ENCODE measurements around the gene TP53RK.

TP53RK gene

DNA sequence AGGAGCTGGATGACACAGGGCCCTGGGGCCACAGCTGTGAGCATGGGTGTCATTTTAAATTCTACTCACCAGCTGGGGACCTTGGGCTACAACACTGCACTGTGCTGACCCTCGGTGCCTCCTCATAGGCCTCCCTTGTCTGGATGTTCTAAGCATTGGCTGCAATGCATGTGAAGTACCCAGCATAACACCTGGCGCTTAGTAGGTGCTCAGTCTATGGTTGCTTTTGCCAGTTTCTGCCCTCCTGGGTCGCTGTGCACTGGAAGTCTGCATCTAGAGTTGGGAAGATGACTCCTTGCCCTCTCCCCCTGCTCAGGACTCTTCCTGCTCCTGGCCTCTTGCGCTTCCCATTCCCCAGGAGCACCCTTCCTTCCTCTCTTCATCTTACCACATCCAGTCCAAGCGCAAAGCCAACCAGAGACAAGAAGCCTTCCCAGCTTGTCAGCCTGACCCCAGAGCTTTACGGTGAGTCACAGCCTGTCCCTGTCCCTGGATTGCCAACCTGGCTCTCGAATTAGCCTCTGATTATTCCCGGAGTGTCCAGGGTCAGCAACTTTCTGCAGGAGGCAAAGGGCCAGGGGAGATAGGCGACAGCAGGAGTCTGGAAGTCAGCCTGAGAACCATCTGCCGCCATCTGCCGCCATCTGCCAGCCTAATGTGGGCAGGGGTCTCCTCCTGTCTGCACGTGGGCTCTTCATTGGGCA is 46.8 kb downstream of the TP53RK start:
- H3K27ac ChIP-seq (ENCODE audit: low read length): no peak overlapping the region
- H3K4me1 ChIP-seq (ENCODE audit: control insufficient read depth in 1 of 2, insufficient read depth in 2 of 2, low read length in 2 of 2): no peaks in the 10 kb centered on the region
- H3K4me3 ChIP-seq (ENCODE audit: low read depth in 1 of 2, low read length in 2 of 2): no peak overlapping the region
- no peaks in the 10 kb centered on the region for H3K9me3 ChIP-seq (ENCODE audit: control insufficient read depth in 1 of 2, low read length in 2 of 2)
- H3K36me3 ChIP-seq (ENCODE audit: control insufficient read depth in 1 of 2, insufficient read depth in 2 of 2, low read length in 2 of 2): no peaks in the 10 kb centered on the region
- H3K27me3 ChIP-seq (ENCODE audit: low read depth, low read length): no peaks in the 10 kb centered on the region

- Histone ChIP-seq H3K27me3 (ENCODE audit: low read depth, low read length) (no peaks in the 10 kb centered on the region), H3K27ac (ENCODE audit: low read length) (no peak overlapping the region), H3K36me3 (ENCODE audit: control insufficient read depth in 1 of 2, insufficient read depth in 2 of 2, low read length in 2 of 2) (no peaks in the 10 kb centered on the region), H3K4me3 (ENCODE audit: low read depth in 1 of 2, low read length in 2 of 2) (no peak overlapping the region), H3K4me1 (ENCODE audit: control insufficient read depth in 1 of 2, insufficient read depth in 2 of 2, low read length in 2 of 2) (no peaks in the 10 kb centered on the region), H3K9me3 (ENCODE audit: control insufficient read depth in 1 of 2, low read length in 2 of 2) (no peaks in the 10 kb centered on the region)
Observed at GRCh38 chr20:46641424-46641823, 47.8 kb downstream of the TP53RK start.

DNA sequence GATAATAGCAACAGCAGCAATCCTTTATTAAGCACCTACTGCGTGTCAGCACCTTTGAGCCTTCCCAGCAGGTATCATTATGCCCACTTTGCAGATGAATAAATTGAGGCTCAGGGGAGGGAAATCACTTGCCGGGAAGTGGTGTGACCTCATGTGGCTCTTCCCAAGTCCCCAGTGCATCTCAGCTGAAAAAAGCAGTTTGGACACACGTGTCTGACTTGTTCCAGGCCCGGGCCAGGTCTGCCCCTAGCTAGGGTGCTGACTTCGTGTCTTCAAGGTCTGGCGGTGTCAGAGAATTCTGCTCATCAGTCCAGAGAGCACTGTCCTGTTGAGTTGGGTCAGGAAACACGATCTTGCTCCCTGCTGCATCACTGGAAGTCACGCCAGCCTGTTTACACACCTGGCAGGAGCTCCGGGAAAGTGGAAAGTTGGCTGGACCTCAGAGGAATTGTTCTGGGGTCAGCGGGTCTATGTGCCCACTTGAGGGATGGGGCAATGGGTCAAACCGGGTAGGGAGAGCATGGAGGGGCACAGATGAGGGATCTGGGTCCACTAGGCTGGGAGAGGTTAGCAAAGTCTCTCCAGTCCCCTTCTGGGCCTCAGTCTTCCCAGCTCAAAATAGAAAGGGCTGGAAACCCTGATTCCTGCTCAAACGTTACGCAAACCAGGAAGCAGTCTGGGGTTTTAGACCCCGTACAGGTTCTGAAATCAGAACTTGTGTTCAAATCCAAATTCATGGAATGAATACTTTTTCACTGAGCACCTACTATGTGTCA is 48.5 kb downstream of the TP53RK start:
- H3K27me3 ChIP-seq (ENCODE audit: low read depth, low read length): no peaks in the 10 kb centered on the region
- H3K9me3 ChIP-seq (ENCODE audit: control insufficient read depth in 1 of 2, low read length in 2 of 2): no peaks in the 10 kb centered on the region
- no peak overlapping the region for H3K27ac ChIP-seq (ENCODE audit: low read length)
- H3K36me3 ChIP-seq (ENCODE audit: control insufficient read depth in 1 of 2, insufficient read depth in 2 of 2, low read length in 2 of 2): no peaks in the 10 kb centered on the region
- no peak overlapping the region for H3K4me3 ChIP-seq (ENCODE audit: low read depth in 1 of 2, low read length in 2 of 2)
- H3K4me1 ChIP-seq (ENCODE audit: control insufficient read depth in 1 of 2, insufficient read depth in 2 of 2, low read length in 2 of 2): no peaks in the 10 kb centered on the region

DNA sequence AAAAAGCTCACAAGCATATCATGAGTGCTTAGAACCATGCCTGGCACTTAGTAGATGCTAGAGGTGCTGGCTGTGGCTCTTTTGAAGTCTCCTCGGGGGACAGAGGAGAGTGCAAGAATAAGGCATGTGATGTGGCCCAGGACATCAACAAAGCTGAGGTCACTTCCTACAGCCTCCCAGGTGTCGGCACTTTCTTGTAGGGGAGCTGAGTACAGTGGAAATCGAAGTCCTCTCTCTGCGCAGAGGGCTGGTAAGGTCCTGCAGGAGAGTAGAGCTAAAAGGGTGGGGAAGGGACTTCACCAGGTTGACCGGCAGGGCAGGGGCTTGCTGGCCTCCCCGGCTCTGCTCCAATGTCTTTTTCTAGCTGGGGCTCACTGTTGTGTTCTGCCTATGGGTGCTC is 49.2 kb downstream of the TP53RK start:
- H3K4me3 ChIP-seq (ENCODE audit: low read depth in 1 of 2, low read length in 2 of 2): no peak overlapping the region
- H3K27ac ChIP-seq (ENCODE audit: low read length): no peak overlapping the region
- H3K4me1 ChIP-seq (ENCODE audit: control insufficient read depth in 1 of 2, insufficient read depth in 2 of 2, low read length in 2 of 2): no peaks in the 10 kb centered on the region
- no peaks in the 10 kb centered on the region for H3K36me3 ChIP-seq (ENCODE audit: control insufficient read depth in 1 of 2, insufficient read depth in 2 of 2, low read length in 2 of 2)
- no peaks in the 10 kb centered on the region for H3K9me3 ChIP-seq (ENCODE audit: control insufficient read depth in 1 of 2, low read length in 2 of 2)
- no peaks in the 10 kb centered on the region for H3K27me3 ChIP-seq (ENCODE audit: low read depth, low read length)

- no peaks in the 10 kb centered on the region for H3K27me3 ChIP-seq (ENCODE audit: low read depth, low read length)
- no peak overlapping the region for H3K27ac ChIP-seq (ENCODE audit: low read length)
- no peaks in the 10 kb centered on the region for H3K9me3 ChIP-seq (ENCODE audit: control insufficient read depth in 1 of 2, low read length in 2 of 2)
- no peaks in the 10 kb centered on the region for H3K36me3 ChIP-seq (ENCODE audit: control insufficient read depth in 1 of 2, insufficient read depth in 2 of 2, low read length in 2 of 2)
- no peaks in the 10 kb centered on the region for H3K4me1 ChIP-seq (ENCODE audit: control insufficient read depth in 1 of 2, insufficient read depth in 2 of 2, low read length in 2 of 2)
- no peak overlapping the region for H3K4me3 ChIP-seq (ENCODE audit: low read depth in 1 of 2, low read length in 2 of 2)
Observed at GRCh38 chr20:46639587-46639986, 49.7 kb downstream of the TP53RK start.

DNA sequence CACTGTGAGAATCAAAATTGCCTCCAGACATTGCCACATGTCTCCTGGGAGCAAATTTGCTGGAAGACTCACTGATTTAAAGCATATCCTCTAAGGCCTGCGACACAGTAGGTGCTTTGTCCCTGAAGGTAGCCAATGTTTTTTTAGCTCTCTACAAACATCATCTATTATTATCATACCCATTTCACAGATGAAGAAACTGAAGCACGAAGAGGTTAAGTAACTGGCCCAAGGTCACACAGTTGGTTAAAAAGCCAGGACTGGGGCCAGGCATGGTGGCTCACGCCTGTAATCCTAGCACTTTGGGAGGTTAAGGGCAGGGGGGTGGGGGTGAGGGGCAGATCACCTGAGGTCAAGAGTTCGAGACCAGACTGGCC is 50.4 kb downstream of the TP53RK start:
- Histone ChIP-seq H3K36me3 (ENCODE audit: control insufficient read depth in 1 of 2, insufficient read depth in 2 of 2, low read length in 2 of 2) (no peaks in the 10 kb centered on the region), H3K9me3 (ENCODE audit: control insufficient read depth in 1 of 2, low read length in 2 of 2) (no peaks in the 10 kb centered on the region), H3K4me1 (ENCODE audit: control insufficient read depth in 1 of 2, insufficient read depth in 2 of 2, low read length in 2 of 2) (no peaks in the 10 kb centered on the region), H3K4me3 (ENCODE audit: low read depth in 1 of 2, low read length in 2 of 2) (no peak overlapping the region), H3K27ac (ENCODE audit: low read length) (no peak overlapping the region), H3K27me3 (ENCODE audit: low read depth, low read length) (no peaks in the 10 kb centered on the region)

- Histone ChIP-seq H3K9me3 (ENCODE audit: control insufficient read depth in 1 of 2, low read length in 2 of 2) (no peaks in the 10 kb centered on the region), H3K27ac (ENCODE audit: low read length) (no peak overlapping the region), H3K4me3 (ENCODE audit: low read depth in 1 of 2, low read length in 2 of 2) (no peak overlapping the region), H3K4me1 (ENCODE audit: control insufficient read depth in 1 of 2, insufficient read depth in 2 of 2, low read length in 2 of 2) (no peaks in the 10 kb centered on the region), H3K36me3 (ENCODE audit: control insufficient read depth in 1 of 2, insufficient read depth in 2 of 2, low read length in 2 of 2) (no peaks in the 10 kb centered on the region), H3K27me3 (ENCODE audit: low read depth, low read length) (no peaks in the 10 kb centered on the region)
Observed at GRCh38 chr20:46638134-46638897, 50.9 kb downstream of the TP53RK start.

DNA sequence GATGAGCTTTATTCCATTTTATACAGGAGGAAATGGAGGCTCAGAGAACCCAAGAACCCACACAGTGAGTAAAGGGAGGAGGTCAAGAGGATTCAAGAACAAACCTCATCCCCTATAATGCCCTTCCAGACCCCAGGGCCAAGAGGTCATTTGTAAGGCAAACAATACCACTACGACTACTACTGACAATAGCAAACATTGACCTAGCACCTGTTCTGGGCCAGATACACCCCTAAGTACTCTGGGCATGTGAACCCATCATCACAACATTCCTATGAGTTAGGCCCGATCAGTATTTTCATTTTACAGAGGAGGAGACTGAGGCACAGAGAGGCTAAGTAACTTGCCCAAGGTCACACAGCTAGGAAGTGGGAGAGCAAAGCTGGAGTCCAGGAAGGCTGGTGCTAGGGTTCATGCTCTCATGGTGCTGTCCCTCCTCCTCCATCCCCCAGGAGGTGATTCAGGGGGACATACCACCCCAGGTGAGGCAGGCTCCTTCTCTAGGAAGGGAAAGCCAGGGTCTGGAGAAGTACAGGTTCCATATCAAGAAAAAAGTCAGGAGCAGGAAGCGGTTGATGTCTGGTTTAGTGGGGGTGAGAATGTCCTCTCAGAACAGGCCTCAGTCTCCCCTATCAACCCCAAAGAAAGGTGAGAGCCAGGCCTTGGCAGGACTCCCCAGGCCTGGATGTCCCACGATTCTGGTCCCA is 51.7 kb downstream of the TP53RK start:
- Histone ChIP-seq H3K9me3 (ENCODE audit: control insufficient read depth in 1 of 2, low read length in 2 of 2) (no peaks in the 10 kb centered on the region), H3K4me1 (ENCODE audit: control insufficient read depth in 1 of 2, insufficient read depth in 2 of 2, low read length in 2 of 2) (no peaks in the 10 kb centered on the region), H3K27me3 (ENCODE audit: low read depth, low read length) (no peaks in the 10 kb centered on the region), H3K27ac (ENCODE audit: low read length) (no peak overlapping the region), H3K4me3 (ENCODE audit: low read depth in 1 of 2, low read length in 2 of 2) (no peak overlapping the region), H3K36me3 (ENCODE audit: control insufficient read depth in 1 of 2, insufficient read depth in 2 of 2, low read length in 2 of 2) (no peaks in the 10 kb centered on the region)

GRCh38 chr20:46637020-46637419 is 52.2 kb downstream of the TP53RK start:
- H3K9me3 ChIP-seq (ENCODE audit: control insufficient read depth in 1 of 2, low read length in 2 of 2): no peaks in the 10 kb centered on the region
- no peak overlapping the region for H3K4me3 ChIP-seq (ENCODE audit: low read depth in 1 of 2, low read length in 2 of 2)
- no peak overlapping the region for H3K27ac ChIP-seq (ENCODE audit: low read length)
- H3K36me3 ChIP-seq (ENCODE audit: control insufficient read depth in 1 of 2, insufficient read depth in 2 of 2, low read length in 2 of 2): no peaks in the 10 kb centered on the region
- H3K4me1 ChIP-seq (ENCODE audit: control insufficient read depth in 1 of 2, insufficient read depth in 2 of 2, low read length in 2 of 2): no peaks in the 10 kb centered on the region
- H3K27me3 ChIP-seq (ENCODE audit: low read depth, low read length): no peaks in the 10 kb centered on the region

DNA sequence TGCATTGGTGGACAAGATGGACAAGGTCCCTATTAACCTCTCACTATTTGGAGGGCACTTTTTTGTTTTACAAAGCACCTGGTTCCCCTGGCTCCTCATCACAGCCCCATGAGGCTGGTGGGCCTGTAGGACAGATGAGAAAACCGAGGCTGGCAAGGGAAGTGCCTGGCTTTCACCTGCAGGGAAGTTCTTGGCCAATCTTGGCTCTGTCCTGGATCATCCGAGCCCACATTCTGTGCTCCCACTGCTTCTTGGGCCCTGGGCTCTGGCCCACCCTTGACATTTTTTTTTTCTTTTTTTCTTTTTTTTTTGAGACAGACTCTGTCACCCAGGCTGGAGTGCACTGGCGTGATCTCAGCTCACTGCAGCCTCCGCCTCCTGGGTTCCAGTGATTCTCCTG is 52.7 kb downstream of the TP53RK start:
- Histone ChIP-seq H3K27ac (ENCODE audit: low read length) (no peak overlapping the region), H3K27me3 (ENCODE audit: low read depth, low read length) (no peaks in the 10 kb centered on the region)

DNA sequence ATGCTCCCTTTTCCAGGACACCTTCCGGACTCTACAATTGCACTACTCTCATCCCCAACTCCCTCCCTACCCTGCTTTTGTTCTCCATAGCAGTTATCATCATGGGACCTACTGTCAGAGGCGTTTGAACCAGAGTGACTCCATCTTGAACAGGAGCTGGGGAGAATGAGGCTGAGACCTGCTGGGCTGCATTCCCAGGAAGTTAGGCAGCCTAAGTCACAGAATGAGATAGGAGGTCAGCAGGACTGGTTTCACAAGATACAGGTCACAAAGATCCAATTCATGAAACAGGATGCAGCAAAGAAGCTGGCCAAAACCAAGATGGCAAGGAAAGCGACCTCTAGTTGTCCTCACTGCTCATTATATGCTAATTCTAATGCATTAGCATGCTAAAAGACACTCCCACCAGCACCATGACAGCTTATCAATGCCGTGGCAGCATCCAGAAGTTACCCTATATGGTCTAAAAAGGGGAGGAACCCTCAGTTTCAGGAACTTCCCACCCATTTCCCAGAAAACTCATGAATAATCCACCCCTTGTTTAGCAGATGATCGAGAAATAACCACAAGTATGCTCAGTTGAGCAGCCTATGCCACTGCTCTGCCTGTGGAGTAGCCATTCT is 53.6 kb downstream of the TP53RK start:
- no peak overlapping the region for H3K27ac ChIP-seq (ENCODE audit: low read length)
- no peaks in the 10 kb centered on the region for H3K27me3 ChIP-seq (ENCODE audit: low read depth, low read length)
- H3K4me1 ChIP-seq (ENCODE audit: control insufficient read depth in 1 of 2, insufficient read depth in 2 of 2, low read length in 2 of 2): no peaks in the 10 kb centered on the region
- H3K4me3 ChIP-seq (ENCODE audit: low read depth in 1 of 2, low read length in 2 of 2): no peak overlapping the region
- H3K36me3 ChIP-seq (ENCODE audit: control insufficient read depth in 1 of 2, insufficient read depth in 2 of 2, low read length in 2 of 2): no peaks in the 10 kb centered on the region
- no peaks in the 10 kb centered on the region for H3K9me3 ChIP-seq (ENCODE audit: control insufficient read depth in 1 of 2, low read length in 2 of 2)

More for the DNA sequence above, 52.7 kb downstream of the TP53RK start:
- no peaks in the 10 kb centered on the region for H3K4me1 ChIP-seq (ENCODE audit: control insufficient read depth in 1 of 2, insufficient read depth in 2 of 2, low read length in 2 of 2)
- H3K36me3 ChIP-seq (ENCODE audit: control insufficient read depth in 1 of 2, insufficient read depth in 2 of 2, low read length in 2 of 2): no peaks in the 10 kb centered on the region
- no peak overlapping the region for H3K4me3 ChIP-seq (ENCODE audit: low read depth in 1 of 2, low read length in 2 of 2)
- no peaks in the 10 kb centered on the region for H3K9me3 ChIP-seq (ENCODE audit: control insufficient read depth in 1 of 2, low read length in 2 of 2)
